Measurements from ENCODE around the gene RBPMS2. TPM values are rescaled to one million over a fixed set of nuclear protein-coding genes. Genes with fewer than 3 reads are reported as not detected.
A peak's percentile ranks its signal among the peaks of the same experiment; 100 is the strongest.

Gene RBPMS2
- polyA plus RNA-seq, 1 experiment: 0.88 TPM

DNA sequence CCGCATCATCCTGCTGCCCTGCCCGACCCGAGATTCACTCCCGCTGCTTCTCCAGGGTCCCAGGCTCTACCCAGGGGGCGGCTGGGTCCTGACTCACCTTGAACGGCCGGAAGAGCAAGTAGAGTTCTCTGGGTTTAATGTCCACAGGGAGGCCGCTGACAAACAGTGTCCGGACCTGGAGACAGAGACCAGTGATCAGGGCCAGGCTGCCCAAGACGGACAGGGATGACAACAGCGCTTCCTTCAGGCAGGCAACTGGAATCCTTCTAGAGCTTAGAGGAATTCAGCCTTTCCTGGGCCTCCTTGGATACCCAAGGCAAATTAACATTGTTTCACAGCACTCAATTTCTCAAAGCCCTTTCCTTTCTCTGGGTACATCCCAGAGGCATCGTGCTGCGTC, 23.9 kb downstream of the RBPMS2 start:
- TF ChIP-seq, protein P1, sequence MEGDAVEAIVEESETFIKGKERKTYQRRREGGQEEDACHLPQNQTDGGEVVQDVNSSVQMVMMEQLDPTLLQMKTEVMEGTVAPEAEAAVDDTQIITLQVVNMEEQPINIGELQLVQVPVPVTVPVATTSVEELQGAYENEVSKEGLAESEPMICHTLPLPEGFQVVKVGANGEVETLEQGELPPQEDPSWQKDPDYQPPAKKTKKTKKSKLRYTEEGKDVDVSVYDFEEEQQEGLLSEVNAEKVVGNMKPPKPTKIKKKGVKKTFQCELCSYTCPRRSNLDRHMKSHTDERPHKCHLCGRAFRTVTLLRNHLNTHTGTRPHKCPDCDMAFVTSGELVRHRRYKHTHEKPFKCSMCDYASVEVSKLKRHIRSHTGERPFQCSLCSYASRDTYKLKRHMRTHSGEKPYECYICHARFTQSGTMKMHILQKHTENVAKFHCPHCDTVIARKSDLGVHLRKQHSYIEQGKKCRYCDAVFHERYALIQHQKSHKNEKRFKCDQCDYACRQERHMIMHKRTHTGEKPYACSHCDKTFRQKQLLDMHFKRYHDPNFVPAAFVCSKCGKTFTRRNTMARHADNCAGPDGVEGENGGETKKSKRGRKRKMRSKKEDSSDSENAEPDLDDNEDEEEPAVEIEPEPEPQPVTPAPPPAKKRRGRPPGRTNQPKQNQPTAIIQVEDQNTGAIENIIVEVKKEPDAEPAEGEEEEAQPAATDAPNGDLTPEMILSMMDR (IDR thresholded peaks at IDR 0.05; ENCODE audit: low read depth, low read length): no peak
- Histone ChIP-seq H3K27me3 (ENCODE audit: control insufficient read depth, insufficient read depth, low read length) (no peaks in the 10 kb centered on the region), H3K9me3 (ENCODE audit: control insufficient read depth, insufficient read depth, low read length) (no peaks in the 10 kb centered on the region; the same call in 1 of the 2 replicates), H3K27ac (ENCODE audit: low read depth, low read length) (no peak overlapping the region), H3K4me3 (ENCODE audit: low read depth, low read length) (no peak overlapping the region)
- CTCF ChIA-PET: no interaction called here
- POLR2A ChIA-PET: no interaction called here
- DNase-seq (ENCODE audit: low read depth, low spot score): no peak

- peaks cover 2% of the 10 kb centered on the region for H3K27me3 ChIP-seq (ENCODE audit: control insufficient read depth, insufficient read depth, low read length)
- DNase-seq (ENCODE audit: low read depth, low spot score): no peak
- H3K4me3 ChIP-seq (ENCODE audit: low read depth, low read length): no peak overlapping the region
- TF ChIP-seq, protein P1 (IDR thresholded peaks at IDR 0.05; ENCODE audit: low read depth, low read length): peak; percentile 27
- CTCF ChIA-PET: interaction anchor here (0.6 to 1.5 kb wide), 6 partner anchors 15 to 278 kb away, joined by 3 to 8 read pairs (median 4); no protein-coding TSS in a partner anchor
- no peak overlapping the region for H3K27ac ChIP-seq (ENCODE audit: low read depth, low read length)
- no peaks in the 10 kb centered on the region; the same call in 1 of the 2 replicates for H3K9me3 ChIP-seq (ENCODE audit: control insufficient read depth, insufficient read depth, low read length)
- POLR2A ChIA-PET: interaction anchor here (0.6 to 1.0 kb wide), 3 partner anchors 10 to 435 kb away, joined by 3 to 6 read pairs (median 4); partner anchors contain the start of gene CLPX
Observed at GRCh38 chr15:64749999-64750657, 25.3 kb downstream of the RBPMS2 start.

- H3K4me3 ChIP-seq (ENCODE audit: low read depth, low read length): no peak overlapping the region
- DNase-seq (ENCODE audit: low read depth, low spot score): peak; percentile 44
- CTCF ChIA-PET: interaction anchor here (0.6 to 1.5 kb wide), 4 partner anchors 54 to 87 kb away, joined by 3 to 8 read pairs (median 4); no protein-coding TSS in a partner anchor
- POLR2A ChIA-PET: interaction anchor here (0.8 to 1.0 kb wide), 2 partner anchors 9 to 25 kb away, joined by 3 to 4 read pairs; no protein-coding TSS in a partner anchor
- H3K9me3 ChIP-seq (ENCODE audit: control insufficient read depth, insufficient read depth, low read length): no peaks in the 10 kb centered on the region; the same call in 1 of the 2 replicates
- TF ChIP-seq, protein P1 (IDR thresholded peaks at IDR 0.05; ENCODE audit: low read depth, low read length): no peak
- H3K27me3 ChIP-seq (ENCODE audit: control insufficient read depth, insufficient read depth, low read length): peaks cover 2% of the 10 kb centered on the region
- no peak overlapping the region for H3K27ac ChIP-seq (ENCODE audit: low read depth, low read length)
Observed at GRCh38 chr15:64749167-64749566, 26.2 kb downstream of the RBPMS2 start.

GRCh38 chr15:64748251-64748650, 27.1 kb downstream of the RBPMS2 start:
- CTCF ChIA-PET: interaction anchor here (1.0 to 1.1 kb wide), 2 partner anchors 20 to 61 kb away, joined by 3 to 4 read pairs; no protein-coding TSS in a partner anchor

More at GRCh38 chr15:64748251-64748650, 27.1 kb downstream of the RBPMS2 start:
- POLR2A ChIA-PET: interaction anchor here (0.6 kb wide), 1 partner anchor 8 kb away, joined by 4 read pairs; no protein-coding TSS in a partner anchor
- Histone ChIP-seq H3K27ac (ENCODE audit: low read depth, low read length) (no peak overlapping the region), H3K4me3 (ENCODE audit: low read depth, low read length) (no peak overlapping the region), H3K9me3 (ENCODE audit: control insufficient read depth, insufficient read depth, low read length) (no peaks in the 10 kb centered on the region; the same call in 1 of the 2 replicates), H3K27me3 (ENCODE audit: control insufficient read depth, insufficient read depth, low read length) (peaks cover 2% of the 10 kb centered on the region)
- TF ChIP-seq, protein P1 (IDR thresholded peaks at IDR 0.05; ENCODE audit: low read depth, low read length): no peak
- no peak for DNase-seq (ENCODE audit: low read depth, low spot score)

Data from AG04450 (cell line).